ENCODE results near the gene ALDH3B1.

The ALDH3B1 gene

DNA sequence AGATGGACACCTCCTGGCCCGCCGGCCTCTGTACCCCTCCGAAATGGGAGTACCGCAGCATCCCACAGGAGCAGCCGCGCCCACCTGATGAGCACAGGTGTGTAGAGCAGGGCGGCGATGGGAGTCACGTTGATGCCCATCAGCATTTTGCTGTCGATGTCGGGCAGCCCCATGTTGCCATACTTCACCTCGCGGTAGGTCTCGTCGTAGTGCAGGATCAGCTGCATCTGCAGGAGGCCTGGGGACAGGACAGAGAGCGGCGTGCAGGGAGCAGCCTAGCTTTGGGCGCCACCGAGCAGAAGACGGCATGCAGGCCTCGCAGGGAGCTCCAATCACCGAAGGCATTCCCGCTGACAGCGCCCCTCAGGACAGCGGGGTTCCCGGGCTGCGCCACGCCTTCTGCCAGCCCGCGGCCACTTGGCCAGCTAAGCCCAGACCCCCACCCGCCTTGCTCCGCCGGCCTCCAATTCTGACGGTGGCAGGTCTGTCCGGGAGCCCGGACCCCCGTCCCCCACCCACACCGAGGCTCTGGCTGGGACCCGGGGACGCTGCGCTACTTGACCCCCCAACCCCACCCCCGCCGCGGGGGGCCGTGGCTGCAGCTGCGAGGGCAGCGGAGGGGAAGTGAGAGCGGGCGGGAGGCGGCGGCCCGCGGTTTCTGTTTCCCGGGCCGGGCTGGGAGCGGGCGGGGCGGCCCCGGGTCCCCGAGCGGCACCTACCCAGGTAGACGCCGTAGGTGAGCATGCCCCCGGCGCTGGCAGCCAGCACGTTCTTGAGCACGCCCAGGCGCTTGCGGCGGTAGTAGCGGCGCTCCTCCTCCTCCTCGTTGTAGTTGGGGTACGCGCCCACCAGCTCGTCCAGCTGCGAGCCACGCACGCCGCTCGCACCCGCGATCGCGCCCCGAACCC lies 6.9 kb upstream of the ALDH3B1 start:
- peaks cover 5% of the 10 kb centered on the region; the same call in 1 of the 2 replicates for H3K4me1 ChIP-seq
- in situ Hi-C loops (cut with MboI; ENCODE audit: low sequenced_read_pairs), result no loop called here
- no peaks in the 10 kb centered on the region for H3K27me3 ChIP-seq (ENCODE audit: low read depth)
- no peaks in the 10 kb centered on the region for H3K36me3 ChIP-seq (replicated peaks)
- H3K9me3 ChIP-seq, result no peaks in the 10 kb centered on the region
- H3K4me3 ChIP-seq, result peak overlapping the region; percentile 49
- peak in 1 of 2 experiments; percentile 55 for DNase-seq (ENCODE audit: low spot score in 2 of 2)

DNA sequence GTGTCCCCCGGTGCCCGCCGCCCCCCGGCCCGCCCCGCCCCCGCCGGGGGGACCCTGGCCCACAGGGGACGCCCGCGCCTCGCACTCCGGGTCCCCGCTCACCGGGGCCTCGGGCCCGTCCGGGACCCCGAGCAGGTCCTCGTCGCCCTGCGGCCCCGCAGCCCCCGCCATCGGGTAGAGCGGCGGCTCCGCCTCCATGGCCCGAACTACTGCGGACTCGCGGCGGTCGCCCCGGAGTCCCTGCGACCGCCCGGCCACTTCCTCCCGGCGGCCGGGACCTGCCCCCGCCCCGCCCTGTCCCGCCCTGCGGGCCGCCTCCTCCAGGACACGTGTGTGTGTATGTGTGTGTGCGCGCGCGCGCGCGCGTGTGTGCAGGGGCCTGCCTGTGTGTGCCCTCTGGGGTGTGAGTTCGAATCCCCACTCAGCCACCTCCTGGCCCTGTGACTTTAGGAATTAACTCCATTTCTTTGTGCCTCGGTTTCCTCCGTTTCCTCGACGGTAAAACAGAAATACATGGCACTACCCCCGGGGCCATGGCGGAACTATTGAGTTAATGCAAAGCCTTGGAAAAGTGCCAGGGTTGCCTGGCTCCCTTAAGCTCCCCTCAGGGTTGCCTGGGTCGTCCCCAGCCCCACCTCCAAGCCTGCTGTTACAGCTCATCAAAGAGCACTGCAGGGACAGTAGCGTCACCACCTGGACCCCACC lies 6.1 kb upstream of the ALDH3B1 start, which contains the start of gene UNC93B1:
UNC93B1 (minus strand) TSS at position 252 of the 705 bp plus-strand sequence; CDS start at position 198, 54 bp downstream.
- H3K36me3 ChIP-seq (replicated peaks), result no peaks in the 10 kb centered on the region
- H3K9me3 ChIP-seq, result no peaks in the 10 kb centered on the region
- in situ Hi-C loops (cut with MboI; ENCODE audit: low sequenced_read_pairs), result no loop called here
- peak; percentile 76 to 94 for DNase-seq (ENCODE audit: low spot score in 2 of 2)
- peak within 1 kb of the TSS; percentile 49 for H3K4me3 ChIP-seq
- no peaks in the 10 kb centered on the region for H3K27me3 ChIP-seq (ENCODE audit: low read depth)
- peaks cover 5% of the 10 kb centered on the region; the same call in 1 of the 2 replicates for H3K4me1 ChIP-seq

DNA sequence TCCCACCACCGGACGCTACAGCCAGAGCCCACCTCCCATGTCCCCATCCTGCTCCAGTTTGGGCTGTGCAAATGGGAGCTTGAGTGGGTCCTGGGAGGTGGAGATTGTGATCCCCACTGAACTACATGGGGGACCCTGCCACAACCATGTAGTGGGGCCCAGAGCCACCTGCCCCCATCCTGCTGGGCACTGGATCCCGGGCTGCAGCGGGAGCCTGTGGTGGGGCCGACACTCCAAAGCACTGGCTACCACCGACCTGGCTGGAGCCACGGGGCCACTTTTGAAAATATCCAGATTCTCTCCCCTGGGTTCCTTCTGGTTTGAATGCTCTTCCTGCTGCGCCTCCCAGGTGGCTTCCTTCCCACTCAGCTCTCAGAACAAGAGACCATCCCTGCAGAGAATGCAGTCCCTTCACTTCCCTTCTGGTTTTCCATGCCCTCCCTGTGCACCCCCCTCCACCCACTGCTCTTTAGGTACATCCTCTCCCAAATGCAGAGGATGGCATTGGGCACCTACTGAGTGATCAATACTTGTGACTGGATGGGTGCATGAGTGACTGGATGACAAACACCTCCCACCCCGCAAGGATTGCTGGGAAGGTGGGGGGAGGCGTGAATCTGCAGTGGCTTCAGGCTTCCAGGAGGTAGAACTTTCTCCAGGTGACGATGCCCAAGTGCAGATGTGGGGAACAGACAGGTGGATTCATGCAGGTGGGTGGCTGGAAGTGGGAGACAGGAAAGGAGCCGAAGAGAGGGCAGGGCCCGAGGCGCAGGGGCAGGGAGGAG lies 5.4 kb upstream of the ALDH3B1 start:
- DNase-seq (ENCODE audit: low spot score in 2 of 2), result no peak
- in situ Hi-C loops (cut with MboI; ENCODE audit: low sequenced_read_pairs), result no loop called here
- Histone ChIP-seq H3K36me3 (replicated peaks) (no peaks in the 10 kb centered on the region), H3K4me1 (peaks cover 6% of the 10 kb centered on the region), H3K4me3 (peak overlapping the region; percentile 49), H3K9me3 (no peaks in the 10 kb centered on the region), H3K27me3 (ENCODE audit: low read depth) (no peaks in the 10 kb centered on the region)

DNA sequence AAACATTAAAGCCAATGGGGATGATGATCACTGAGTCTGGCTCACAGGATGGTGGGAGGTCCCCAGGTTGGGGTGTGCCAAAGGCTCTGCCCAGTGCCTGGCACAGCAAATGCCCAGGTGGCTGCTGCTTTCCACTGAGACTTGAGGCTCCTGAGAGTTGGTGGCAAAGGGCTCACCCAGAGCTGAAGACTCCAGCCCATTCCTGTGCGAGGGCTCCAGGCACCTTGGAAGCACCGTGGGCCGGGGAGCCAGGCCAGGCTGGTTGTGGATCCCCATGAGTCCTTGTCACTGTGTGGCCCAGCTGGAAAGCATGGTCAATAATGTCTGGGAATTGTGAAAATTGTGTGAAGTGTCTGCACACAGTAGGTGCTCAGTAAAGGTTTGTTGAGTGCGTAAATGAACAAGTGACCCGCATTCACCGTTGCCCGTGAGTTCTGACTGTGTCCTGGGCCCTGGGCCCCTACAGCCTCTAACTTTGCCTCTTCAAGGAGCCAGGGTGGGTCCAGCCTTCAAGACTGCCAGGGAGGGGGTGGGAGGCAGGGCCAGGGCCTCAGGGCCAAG lies 3.4 kb upstream of the ALDH3B1 start:
- no peaks in the 10 kb centered on the region for H3K27me3 ChIP-seq (ENCODE audit: low read depth)
- DNase-seq (ENCODE audit: low spot score in 2 of 2), result no peak
- H3K4me3 ChIP-seq, result no peak overlapping the region
- H3K4me1 ChIP-seq, result peaks cover 21% of the 10 kb centered on the region
- no peaks in the 10 kb centered on the region for H3K36me3 ChIP-seq (replicated peaks)
- in situ Hi-C loops (cut with MboI; ENCODE audit: low sequenced_read_pairs), result no loop called here
- no peaks in the 10 kb centered on the region for H3K9me3 ChIP-seq

DNA sequence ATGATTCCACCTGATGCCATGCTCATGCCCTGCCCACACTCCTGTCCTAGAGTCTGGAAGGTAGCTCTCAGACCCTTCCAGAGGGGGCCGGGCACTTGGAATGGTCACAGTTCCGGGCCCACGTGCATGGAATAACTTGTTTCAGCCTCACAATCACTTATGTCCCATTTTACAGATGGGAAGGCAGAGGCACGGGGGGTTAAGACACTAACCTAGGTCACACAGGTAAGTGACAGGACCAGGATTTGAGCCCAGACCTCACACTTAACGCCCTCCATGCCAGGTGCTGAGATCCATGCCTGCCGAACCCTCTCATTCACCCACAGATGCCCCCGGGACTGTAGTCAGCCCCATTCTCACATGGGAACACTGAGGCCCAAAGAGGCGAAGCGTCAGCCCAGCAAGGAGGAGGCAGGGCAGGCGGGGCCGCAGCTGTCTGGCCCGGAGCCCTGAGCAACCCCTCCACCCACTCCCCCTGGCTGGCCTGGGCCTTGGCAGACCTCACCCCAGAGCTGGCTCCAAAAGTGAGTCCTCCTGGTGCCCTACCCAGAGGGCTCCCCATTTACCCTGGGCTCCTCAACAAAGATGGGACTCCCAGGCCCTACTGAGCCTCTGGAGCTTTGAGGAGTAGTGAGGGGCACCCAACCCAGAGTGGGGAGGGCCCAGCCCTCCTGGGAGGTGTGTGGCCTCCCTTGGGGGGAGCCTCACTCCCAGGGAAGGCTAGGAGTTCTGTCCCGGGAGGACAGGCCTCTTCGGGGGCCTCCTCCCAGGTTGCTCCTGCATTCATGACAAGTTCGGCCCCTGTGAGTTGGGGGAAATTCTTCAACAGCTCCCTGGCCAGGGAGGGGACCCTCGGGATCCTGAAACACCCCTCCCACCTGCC lies 2.4 kb upstream of the ALDH3B1 start:
- no peaks in the 10 kb centered on the region for H3K9me3 ChIP-seq
- no peaks in the 10 kb centered on the region for H3K27me3 ChIP-seq (ENCODE audit: low read depth)
- DNase-seq (ENCODE audit: low spot score in 2 of 2), result no peak
- in situ Hi-C loops (cut with MboI; ENCODE audit: low sequenced_read_pairs), result no loop called here
- no peaks in the 10 kb centered on the region for H3K36me3 ChIP-seq (replicated peaks)
- H3K4me3 ChIP-seq, result no peak overlapping the region
- peaks cover 24% of the 10 kb centered on the region for H3K4me1 ChIP-seq

DNA sequence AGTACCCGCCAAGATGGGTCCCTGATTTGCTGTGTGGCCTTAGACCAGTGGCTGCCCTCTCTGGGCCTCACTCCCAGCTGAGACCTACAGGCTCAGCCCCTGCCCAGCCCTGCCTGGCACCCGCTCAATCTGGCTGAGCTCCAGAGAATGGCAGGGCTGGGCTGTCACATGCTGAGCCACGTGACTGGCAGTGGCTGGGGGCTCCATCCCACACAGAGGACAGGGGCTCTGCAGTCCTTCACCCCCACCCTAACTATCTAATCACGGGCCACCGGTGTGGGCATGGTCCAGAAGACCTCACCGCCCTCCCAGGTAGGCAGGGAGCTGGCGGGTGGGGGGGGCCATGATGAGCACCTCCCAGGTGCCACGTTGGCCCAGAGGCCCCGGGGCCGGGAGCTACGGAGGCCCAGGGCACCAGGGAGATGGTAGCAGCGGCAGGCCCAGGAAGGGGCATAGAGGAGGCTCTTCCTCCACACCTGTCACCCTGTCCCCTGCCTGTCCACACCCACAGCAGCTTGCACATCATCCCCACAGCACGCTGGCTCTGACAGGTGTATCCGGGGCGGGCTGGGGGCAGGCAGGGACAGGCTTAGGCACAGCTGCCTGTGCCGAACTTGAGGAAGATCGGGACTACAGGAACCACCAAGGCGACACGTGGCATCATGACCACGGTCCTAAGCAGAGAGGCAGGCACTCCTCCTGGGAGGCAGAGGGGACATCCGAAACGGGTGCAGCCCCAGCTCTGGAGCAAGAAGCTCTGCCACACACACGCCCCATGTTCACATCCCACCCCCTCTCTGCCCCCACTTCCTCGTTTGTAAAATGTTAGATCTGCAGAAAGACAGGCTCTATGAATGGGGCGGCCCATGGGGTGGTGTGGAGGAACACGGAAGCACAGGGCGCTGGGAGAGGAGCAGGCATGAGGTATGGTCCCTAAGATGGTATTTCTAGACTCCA lies 1.5 kb upstream of the ALDH3B1 start:
- Histone ChIP-seq H3K36me3 (replicated peaks) (no peaks in the 10 kb centered on the region), H3K27me3 (ENCODE audit: low read depth) (no peaks in the 10 kb centered on the region), H3K9me3 (no peaks in the 10 kb centered on the region), H3K4me3 (no peak overlapping the region), H3K4me1 (peaks cover 33% of the 10 kb centered on the region)
- no peak for DNase-seq (ENCODE audit: low spot score in 2 of 2)
- in situ Hi-C loops (cut with MboI; ENCODE audit: low sequenced_read_pairs), result no loop called here

DNA sequence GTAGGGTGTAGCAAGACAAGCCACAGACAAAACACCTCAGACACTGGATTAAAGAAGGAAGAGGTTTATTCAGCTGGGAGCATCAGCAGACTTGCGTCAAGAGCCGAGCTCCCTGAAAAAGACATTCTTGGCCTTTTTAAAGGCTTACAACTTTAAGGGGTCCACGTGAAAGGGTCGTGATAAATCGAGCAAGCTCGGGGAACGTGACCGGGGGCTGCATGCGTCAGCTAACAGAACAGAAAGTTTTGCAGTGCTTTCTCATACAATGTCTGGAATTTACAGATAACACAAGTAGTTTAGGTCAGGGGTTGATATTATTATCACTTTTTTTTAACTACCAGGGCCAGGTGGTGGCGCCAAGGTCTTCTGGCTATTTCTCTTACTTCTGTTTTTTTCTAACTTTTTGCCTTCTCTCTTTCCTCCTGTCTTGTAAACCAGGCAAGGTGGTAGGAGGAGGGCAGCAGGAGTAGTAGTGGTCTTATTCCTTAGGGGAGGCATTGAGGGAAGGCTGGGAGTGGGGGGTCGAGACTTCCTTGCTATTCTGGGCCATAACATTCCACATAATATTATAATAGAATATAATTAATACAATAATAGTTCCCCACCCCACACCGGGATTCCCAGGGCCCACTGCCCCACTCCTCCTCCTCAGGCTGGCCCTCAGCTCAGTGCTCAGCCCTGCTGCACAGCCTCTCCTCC lies 587 bp upstream of the ALDH3B1 start:
- DNase-seq (ENCODE audit: low spot score in 2 of 2), result no peak
- Histone ChIP-seq H3K9me3 (no peaks in the 10 kb centered on the region), H3K27me3 (ENCODE audit: low read depth) (no peaks in the 10 kb centered on the region), H3K4me3 (no peak overlapping the region), H3K4me1 (peaks cover 31% of the 10 kb centered on the region), H3K36me3 (replicated peaks) (no peaks in the 10 kb centered on the region)
- in situ Hi-C loops (cut with MboI; ENCODE audit: low sequenced_read_pairs), result no loop called here

DNA sequence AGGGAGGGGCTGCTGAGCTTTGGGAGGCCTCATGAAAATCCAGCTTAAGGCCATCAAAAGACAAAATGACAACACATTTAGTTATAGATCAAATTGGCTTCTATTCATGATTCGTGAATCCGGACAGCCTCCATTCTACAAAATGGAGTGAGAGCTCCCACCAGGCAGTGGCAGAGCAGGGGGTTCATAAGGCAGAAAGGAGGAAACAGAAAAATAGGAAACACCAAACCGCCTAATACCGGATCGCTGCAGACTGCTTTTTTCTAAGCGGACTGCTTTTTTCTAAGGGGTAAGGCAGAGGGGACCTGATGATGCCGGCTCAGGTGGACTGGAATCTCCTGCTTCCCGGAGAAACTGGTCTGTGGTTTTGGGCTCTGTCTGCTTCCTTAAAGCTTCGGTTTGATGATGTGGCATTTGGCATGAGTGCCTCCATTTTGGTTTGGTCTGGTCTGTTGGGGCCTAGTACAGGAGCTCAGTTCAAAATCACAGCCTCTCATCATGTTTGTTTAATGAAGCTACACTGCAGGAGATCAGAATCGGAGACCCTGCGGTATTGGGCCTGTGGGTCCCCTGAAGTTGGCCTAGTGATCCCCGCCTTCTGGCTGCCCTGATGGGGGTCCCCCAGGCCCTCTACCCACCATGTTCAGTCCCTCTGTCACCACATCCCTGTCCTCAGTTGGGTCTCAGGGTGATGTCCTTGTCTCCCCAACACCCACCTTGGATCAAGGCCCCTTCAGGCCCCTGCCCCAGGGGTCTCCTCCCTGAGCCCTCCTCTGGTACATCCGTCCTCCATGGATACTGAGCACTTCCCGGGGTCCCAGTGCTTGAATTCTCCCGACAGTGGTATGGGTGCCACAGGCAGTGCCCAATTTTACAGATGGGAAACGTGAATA lies 1.2 kb downstream of the ALDH3B1 start:
- Histone ChIP-seq H3K4me3 (no peak overlapping the region), H3K36me3 (replicated peaks) (no peaks in the 10 kb centered on the region), H3K9me3 (no peaks in the 10 kb centered on the region), H3K4me1 (peaks cover 31% of the 10 kb centered on the region), H3K27me3 (ENCODE audit: low read depth) (no peaks in the 10 kb centered on the region)
- no peak for DNase-seq (ENCODE audit: low spot score in 2 of 2)
- in situ Hi-C loops (cut with MboI; ENCODE audit: low sequenced_read_pairs), result no loop called here

DNA sequence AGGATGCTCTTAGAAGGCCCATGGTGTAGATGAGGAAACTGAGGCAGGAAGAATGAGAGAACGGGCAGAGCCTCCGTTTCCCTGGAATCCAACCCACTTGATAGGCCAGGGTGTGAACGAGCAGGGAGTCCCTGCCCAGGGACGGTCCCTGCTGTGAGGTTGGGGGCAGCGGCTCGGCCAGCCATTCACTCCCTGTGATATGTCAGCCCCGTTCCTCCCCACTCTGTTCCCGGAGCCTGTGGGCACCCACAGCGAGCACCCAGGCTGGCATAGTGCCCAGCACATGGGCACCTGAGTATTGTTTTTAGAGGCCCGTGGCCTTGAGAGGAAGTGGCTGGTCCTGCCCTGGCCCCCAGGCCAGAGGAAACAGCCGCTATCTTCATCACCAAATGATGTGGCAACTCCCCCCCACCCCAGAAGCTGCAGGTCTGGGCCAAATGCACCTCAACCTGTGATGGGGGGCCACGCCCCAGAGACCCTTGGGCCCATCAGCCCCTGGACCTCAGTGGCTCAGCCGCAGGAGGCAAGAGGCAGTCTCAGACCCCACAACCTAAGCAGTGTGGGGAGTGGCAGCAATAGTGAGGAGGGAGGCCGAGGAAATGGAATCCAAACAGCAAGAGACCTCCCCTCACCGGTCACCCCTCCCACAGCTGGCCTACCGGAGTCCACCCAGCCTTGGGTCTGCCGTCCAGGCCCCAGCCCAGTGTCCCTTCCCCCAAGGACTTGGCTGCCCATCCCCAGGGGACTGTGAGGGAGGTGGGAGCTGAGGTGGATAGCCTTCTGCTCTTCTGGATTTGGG lies 2.1 kb downstream of the ALDH3B1 start:
- Histone ChIP-seq H3K36me3 (replicated peaks) (no peaks in the 10 kb centered on the region), H3K27me3 (ENCODE audit: low read depth) (no peaks in the 10 kb centered on the region), H3K4me1 (peaks cover 31% of the 10 kb centered on the region), H3K4me3 (no peak overlapping the region), H3K9me3 (no peaks in the 10 kb centered on the region)
- no peak for DNase-seq (ENCODE audit: low spot score in 2 of 2)
- in situ Hi-C loops (cut with MboI; ENCODE audit: low sequenced_read_pairs), result no loop called here

DNA sequence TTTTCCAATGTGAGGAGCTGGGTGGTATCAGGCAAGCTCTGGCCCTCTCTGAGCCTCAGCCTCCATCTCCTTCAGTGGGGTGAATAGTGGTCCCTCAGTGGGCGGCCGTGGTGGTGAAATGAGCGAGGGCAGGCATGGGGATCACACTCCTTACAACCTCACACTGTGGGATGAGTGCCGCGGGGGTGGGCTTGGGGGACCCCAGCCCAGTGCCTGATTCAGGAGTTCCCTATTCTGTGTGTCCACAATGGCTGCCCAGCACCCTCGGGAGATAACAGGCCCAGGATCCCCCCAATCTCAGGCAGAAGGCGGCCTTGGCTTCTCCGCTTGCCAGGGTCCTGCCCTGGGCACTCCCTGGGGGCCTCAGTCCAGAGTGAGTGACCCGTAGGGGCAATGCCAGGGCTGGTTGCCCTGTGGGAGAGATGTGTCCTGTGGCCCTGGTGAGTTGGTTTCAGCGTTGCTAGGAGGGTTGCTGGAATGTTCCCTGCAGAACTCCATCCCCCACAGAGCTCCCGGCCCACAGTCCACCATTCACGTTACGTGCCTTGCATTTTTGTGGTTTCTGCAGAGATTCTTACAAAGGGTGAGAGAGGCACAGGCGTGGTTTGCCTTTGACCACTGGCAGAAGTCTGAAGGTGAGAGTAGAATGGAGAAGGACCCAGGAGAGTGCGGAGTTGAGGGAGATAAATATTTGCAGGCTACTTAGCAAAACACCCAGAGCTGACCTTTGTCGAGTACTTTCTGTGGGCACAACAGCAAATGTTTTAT lies 2.9 kb downstream of the ALDH3B1 start:
- H3K36me3 ChIP-seq (replicated peaks), result no peaks in the 10 kb centered on the region
- H3K4me1 ChIP-seq, result peaks cover 31% of the 10 kb centered on the region
- H3K9me3 ChIP-seq, result no peaks in the 10 kb centered on the region
- peak; percentile 88 to 90 for DNase-seq (ENCODE audit: low spot score in 2 of 2)
- H3K4me3 ChIP-seq, result no peak overlapping the region
- no peaks in the 10 kb centered on the region for H3K27me3 ChIP-seq (ENCODE audit: low read depth)
- in situ Hi-C loops (cut with MboI; ENCODE audit: low sequenced_read_pairs), result no loop called here

Data from HAP-1 (cell line).